Neural cell (in vitro differentiated cells): ENCODE data around the gene SNHG17. TPM values are rescaled to one million over a fixed set of nuclear protein-coding genes. Genes with fewer than 3 reads are reported as not detected.
A peak's percentile ranks its signal among the peaks of the same experiment; 100 is the strongest.

Experiments used
- H2AFZ ChIP-seq: fragments of 200-600, 300-800 bp; sonication (generic), shearing (Covaris generic); 2 replicates; pipeline ENCODE4 v1.6.0; 2014; ENCODE audit warnings: low read depth, mild to moderate bottlenecking, antibody characterized with exemption, low read length, moderate library complexity
- H3F3A ChIP-seq: fragments of 200-600 bp; shearing (Covaris generic); 2 replicates; pipeline ENCODE4 v1.6.1; 2016; ENCODE audit warnings: mild to moderate bottlenecking, moderate library complexity, mixed read lengths, antibody characterized with exemption, low read length; ENCODE audit not compliant: insufficient read depth, poor library complexity, severe bottlenecking
- H3K27ac ChIP-seq: fragments of 200-600, 300-800 bp; sonication (generic), shearing (Covaris generic); 2 replicates; pipeline ENCODE4 v1.5.1; 2014; ENCODE audit warnings: mild to moderate bottlenecking, low read length, moderate library complexity
- H3K27me3 ChIP-seq: fragments of 300-800, 200-600 bp; sonication (generic), shearing (Covaris generic); 2 replicates; pipeline ENCODE4 v1.6.0; 2014; ENCODE audit warnings: mild to moderate bottlenecking, low read depth, low read length, moderate library complexity; ENCODE audit not compliant: insufficient read depth
- H3K36me3 ChIP-seq: fragments of 300-800, 200-600 bp; sonication (generic), shearing (Covaris generic); 2 replicates; pipeline ENCODE4 v1.5.1; 2014; ENCODE audit warnings: mild to moderate bottlenecking, antibody characterized with exemption, low read length, moderate library complexity; ENCODE audit not compliant: insufficient read depth
- H3K4me2 ChIP-seq: fragments of 300-800, 200-600 bp; sonication (generic), shearing (Covaris generic); 2 replicates; pipeline ENCODE4 v1.6.0; 2014; ENCODE audit warnings: mild to moderate bottlenecking, low read length
- H3K4me3 ChIP-seq: fragments of 300-800, 200-600 bp; sonication (generic), shearing (Covaris generic); 2 replicates; pipeline ENCODE4 v1.5.1; 2014; ENCODE audit warnings: mild to moderate bottlenecking, low read length, moderate library complexity
- H3K79me2 ChIP-seq: fragments of 200-600 bp; shearing (Covaris generic); replicated peaks from 2 replicates; pipeline ENCODE4 v1.6.0; 2014; ENCODE audit warnings: mild to moderate bottlenecking, low read length, moderate library complexity; ENCODE audit not compliant: insufficient read depth
- H3K9ac ChIP-seq: fragments of 300-800, 200-600 bp; sonication (generic), shearing (Covaris generic); 2 replicates; pipeline ENCODE4 v1.6.1; 2016; ENCODE audit warnings: mild to moderate bottlenecking, low read length, mixed read lengths
- H3K9me2 ChIP-seq: fragments of 200-600 bp; shearing (Covaris generic); 2 replicates; pipeline ENCODE4 v1.6.1; 2016; ENCODE audit warnings: mild to moderate bottlenecking, low read length, mixed read lengths; ENCODE audit not compliant: insufficient read depth
- H3K9me3 ChIP-seq: fragments of 200-600, 300-800 bp; sonication (generic), shearing (Covaris generic); 2 replicates; pipeline ENCODE4 v1.6.1; 2016; ENCODE audit warnings: mild to moderate bottlenecking, mixed run types, low read length, moderate library complexity, mixed read lengths
- H4K20me1 ChIP-seq: fragments of 200-600 bp; shearing (Covaris generic); 2 replicates; pipeline ENCODE4 v1.6.1; 2016; ENCODE audit warnings: mild to moderate bottlenecking, mixed run types; ENCODE audit not compliant: insufficient read depth
- EP300 ChIP-seq: fragments of 450-650 bp; conservative IDR thresholded peaks from 2 replicates; pipeline ENCODE4 v1.6.1; 2014; ENCODE audit warnings: antibody characterized with exemption, mild to moderate bottlenecking, moderate library complexity; ENCODE audit not compliant: poor library complexity, severe bottlenecking
- EZH2 ChIP-seq: fragments of 200-600, 300-800 bp; shearing (Covaris generic), sonication (generic); IDR thresholded peaks from 2 replicates; pipeline ENCODE4 v1.6.1; 2014; ENCODE audit warnings: antibody characterized with exemption, low read length, borderline replicate concordance, mild to moderate bottlenecking; ENCODE audit not compliant: insufficient read depth, poor library complexity, severe bottlenecking
- MXI1 ChIP-seq: fragments of 450-650 bp; conservative IDR thresholded peaks from 2 replicates; pipeline ENCODE4 v1.6.1; 2014; ENCODE audit warnings: antibody characterized with exemption, mild to moderate bottlenecking; ENCODE audit not compliant: poor library complexity, severe bottlenecking
- POLR2AphosphoS5 ChIP-seq: IDR thresholded peaks from 2 replicates; pipeline ENCODE4 v1.6.1; 2012
- RAD21 ChIP-seq: fragments of 450-650 bp; conservative IDR thresholded peaks from 2 replicates; pipeline ENCODE4 v1.6.1; 2014; ENCODE audit warnings: antibody characterized with exemption, mild to moderate bottlenecking, moderate library complexity
- SMC3 ChIP-seq: fragments of 450-650 bp; conservative IDR thresholded peaks from 2 replicates; pipeline ENCODE4 v1.6.1; 2014; ENCODE audit warnings: antibody characterized with exemption, mild to moderate bottlenecking, moderate library complexity; ENCODE audit not compliant: poor library complexity
- TAF1 ChIP-seq: IDR thresholded peaks from 2 replicates; pipeline ENCODE4 v1.6.1; 2012; ENCODE audit warnings: low read depth
- polyA plus RNA-seq: library from polyadenylated mRNA; depleted of rRNA; stranded (reverse); fragments of >200 nt; gene quantifications from 2 replicates; pipeline ENCODE4 v1.2.3, GENCODE V29; 2014
- TF ChIP-seq, protein P1 (sequence below): IDR thresholded peaks from 2 replicates; pipeline ENCODE4 v1.6.1; 2012; ENCODE audit warnings: borderline replicate concordance
- TF ChIP-seq, protein P2 (sequence below): fragments of 450-650 bp; IDR thresholded peaks from 2 replicates; pipeline ENCODE4 v1.5.1; 2014; ENCODE audit warnings: antibody characterized with exemption, mild to moderate bottlenecking, moderate library complexity; ENCODE audit not compliant: poor library complexity, severe bottlenecking

Gene SNHG17
- polyA plus RNA-seq, 1 donor from 2014 or later: 23.1 TPM

DNA sequence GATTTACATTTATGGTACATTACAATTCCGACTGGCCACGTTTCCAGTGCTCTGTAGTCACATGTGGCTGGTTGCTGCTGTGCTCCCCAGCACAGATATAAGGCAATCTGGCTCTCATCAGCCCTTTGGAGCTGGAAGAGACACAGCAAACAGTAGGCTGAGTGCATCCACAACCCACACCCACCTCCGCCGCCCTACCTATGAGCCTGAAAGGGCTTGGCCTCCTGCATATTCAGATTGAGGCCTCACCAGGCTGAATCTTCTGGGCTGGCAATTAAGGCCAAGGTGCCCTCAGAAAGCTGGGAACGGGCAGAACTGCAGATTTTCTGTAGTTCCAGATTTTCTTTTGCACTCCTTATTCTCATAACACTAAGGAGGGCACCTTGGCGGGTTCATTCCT lies 2.7 kb upstream of the SNHG17 start:
- Histone ChIP-seq H3K27ac (no peak overlapping the region), H3K4me2 (no peak overlapping the region), H3K79me2 (peaks cover 18% of the 10 kb centered on the region), H3K36me3 (no peaks in the 10 kb centered on the region), H3K4me3 (no peak overlapping the region), H4K20me1 (no peaks in the 10 kb centered on the region), H3K9ac (no peak overlapping the region), H2AFZ (no peak overlapping the region), H3K27me3 (no peaks in the 10 kb centered on the region), H3K9me3 (no peaks in the 10 kb centered on the region), H3K9me2 (no peaks in the 10 kb centered on the region), H3F3A (no peaks in the 10 kb centered on the region)
- TF ChIP-seq EZH2 (no peak), TAF1 (no peak), POLR2AphosphoS5 (no peak)
- TF ChIP-seq, protein P1, sequence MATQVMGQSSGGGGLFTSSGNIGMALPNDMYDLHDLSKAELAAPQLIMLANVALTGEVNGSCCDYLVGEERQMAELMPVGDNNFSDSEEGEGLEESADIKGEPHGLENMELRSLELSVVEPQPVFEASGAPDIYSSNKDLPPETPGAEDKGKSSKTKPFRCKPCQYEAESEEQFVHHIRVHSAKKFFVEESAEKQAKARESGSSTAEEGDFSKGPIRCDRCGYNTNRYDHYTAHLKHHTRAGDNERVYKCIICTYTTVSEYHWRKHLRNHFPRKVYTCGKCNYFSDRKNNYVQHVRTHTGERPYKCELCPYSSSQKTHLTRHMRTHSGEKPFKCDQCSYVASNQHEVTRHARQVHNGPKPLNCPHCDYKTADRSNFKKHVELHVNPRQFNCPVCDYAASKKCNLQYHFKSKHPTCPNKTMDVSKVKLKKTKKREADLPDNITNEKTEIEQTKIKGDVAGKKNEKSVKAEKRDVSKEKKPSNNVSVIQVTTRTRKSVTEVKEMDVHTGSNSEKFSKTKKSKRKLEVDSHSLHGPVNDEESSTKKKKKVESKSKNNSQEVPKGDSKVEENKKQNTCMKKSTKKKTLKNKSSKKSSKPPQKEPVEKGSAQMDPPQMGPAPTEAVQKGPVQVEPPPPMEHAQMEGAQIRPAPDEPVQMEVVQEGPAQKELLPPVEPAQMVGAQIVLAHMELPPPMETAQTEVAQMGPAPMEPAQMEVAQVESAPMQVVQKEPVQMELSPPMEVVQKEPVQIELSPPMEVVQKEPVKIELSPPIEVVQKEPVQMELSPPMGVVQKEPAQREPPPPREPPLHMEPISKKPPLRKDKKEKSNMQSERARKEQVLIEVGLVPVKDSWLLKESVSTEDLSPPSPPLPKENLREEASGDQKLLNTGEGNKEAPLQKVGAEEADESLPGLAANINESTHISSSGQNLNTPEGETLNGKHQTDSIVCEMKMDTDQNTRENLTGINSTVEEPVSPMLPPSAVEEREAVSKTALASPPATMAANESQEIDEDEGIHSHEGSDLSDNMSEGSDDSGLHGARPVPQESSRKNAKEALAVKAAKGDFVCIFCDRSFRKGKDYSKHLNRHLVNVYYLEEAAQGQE: no peak

DNA sequence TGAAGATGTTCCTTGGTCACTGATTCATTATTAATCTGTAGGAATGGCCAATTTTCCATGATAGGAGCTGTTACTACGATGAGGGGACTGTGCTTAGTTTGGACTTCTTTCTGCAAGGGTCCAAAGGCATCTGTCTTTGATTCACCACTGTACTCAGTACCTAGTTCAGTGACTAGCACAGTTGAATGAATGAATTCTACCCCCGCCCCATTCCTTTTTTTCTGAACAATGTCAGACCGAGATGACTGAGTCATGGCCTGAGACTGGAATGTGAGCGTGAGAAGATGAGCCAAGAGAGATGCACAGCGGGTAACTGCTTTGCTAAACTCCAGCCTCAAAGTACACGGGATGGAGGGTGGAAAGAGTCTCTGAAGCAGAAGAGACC lies 419 bp upstream of the SNHG17 start:
- Histone ChIP-seq H3K36me3 (peaks cover 11% of the 10 kb centered on the region), H3K9me3 (peaks cover 5% of the 10 kb centered on the region), H3K27me3 (no peaks in the 10 kb centered on the region), H3F3A (no peaks in the 10 kb centered on the region), H3K9me2 (no peaks in the 10 kb centered on the region), H3K4me2 (no peak overlapping the region), H3K9ac (no peak overlapping the region), H4K20me1 (no peaks in the 10 kb centered on the region), H3K27ac (no peak overlapping the region), H3K4me3 (no peak overlapping the region), H2AFZ (no peak overlapping the region), H3K79me2 (peaks cover 23% of the 10 kb centered on the region)
- TF ChIP-seq RAD21 (no peak), TAF1 (no peak), MXI1 (no peak), EP300 (no peak), EZH2 (no peak)

DNA sequence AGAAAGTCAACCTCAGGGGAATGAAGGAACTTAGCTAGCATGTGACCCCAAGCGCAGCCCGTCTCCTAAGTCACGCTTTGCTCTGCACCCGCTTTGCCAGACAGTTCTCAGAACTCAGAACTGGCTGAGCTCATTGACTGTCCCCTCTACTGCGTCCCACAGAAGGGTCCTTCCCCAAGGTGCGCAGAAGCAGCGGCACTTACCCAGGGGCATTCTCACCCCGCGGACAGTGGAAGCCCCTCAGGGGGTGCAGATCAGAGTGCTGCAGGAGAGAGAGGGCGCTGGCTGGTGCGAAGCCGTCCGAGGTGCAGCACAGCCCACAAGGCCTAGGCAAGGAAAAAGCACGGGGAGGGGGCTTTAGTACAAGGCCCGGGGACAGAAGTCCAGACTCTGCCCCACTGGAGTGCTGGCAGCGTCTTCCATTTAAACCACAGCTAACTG lies 807 bp downstream of the SNHG17 start:
- H3K9ac ChIP-seq: peak overlapping the region; percentile 79
- H3K4me2 ChIP-seq: peak overlapping the region; percentile 94
- no peaks in the 10 kb centered on the region for H4K20me1 ChIP-seq
- H3F3A ChIP-seq: no peaks in the 10 kb centered on the region
- TF ChIP-seq EP300 (no peak), RAD21 (no peak), SMC3 (no peak), POLR2AphosphoS5 (no peak), EZH2 (no peak), TAF1 (no peak), MXI1 (no peak)
- TF ChIP-seq, protein P2, sequence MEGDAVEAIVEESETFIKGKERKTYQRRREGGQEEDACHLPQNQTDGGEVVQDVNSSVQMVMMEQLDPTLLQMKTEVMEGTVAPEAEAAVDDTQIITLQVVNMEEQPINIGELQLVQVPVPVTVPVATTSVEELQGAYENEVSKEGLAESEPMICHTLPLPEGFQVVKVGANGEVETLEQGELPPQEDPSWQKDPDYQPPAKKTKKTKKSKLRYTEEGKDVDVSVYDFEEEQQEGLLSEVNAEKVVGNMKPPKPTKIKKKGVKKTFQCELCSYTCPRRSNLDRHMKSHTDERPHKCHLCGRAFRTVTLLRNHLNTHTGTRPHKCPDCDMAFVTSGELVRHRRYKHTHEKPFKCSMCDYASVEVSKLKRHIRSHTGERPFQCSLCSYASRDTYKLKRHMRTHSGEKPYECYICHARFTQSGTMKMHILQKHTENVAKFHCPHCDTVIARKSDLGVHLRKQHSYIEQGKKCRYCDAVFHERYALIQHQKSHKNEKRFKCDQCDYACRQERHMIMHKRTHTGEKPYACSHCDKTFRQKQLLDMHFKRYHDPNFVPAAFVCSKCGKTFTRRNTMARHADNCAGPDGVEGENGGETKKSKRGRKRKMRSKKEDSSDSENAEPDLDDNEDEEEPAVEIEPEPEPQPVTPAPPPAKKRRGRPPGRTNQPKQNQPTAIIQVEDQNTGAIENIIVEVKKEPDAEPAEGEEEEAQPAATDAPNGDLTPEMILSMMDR: no peak
- TF ChIP-seq, protein P1: no peak
- peaks cover 5% of the 10 kb centered on the region for H3K9me3 ChIP-seq
- peaks cover 23% of the 10 kb centered on the region for H3K79me2 ChIP-seq
- no peak overlapping the region for H3K27ac ChIP-seq
- peak overlapping the region; percentile 85 for H2AFZ ChIP-seq
- peaks cover 11% of the 10 kb centered on the region for H3K36me3 ChIP-seq
- peak overlapping the region; percentile 96 for H3K4me3 ChIP-seq
- no peaks in the 10 kb centered on the region for H3K9me2 ChIP-seq
- H3K27me3 ChIP-seq: no peaks in the 10 kb centered on the region
